Heart left ventricle (tissue), 16 donors: ENCODE results near the gene TRRAP. TPM values are rescaled to one million over a fixed set of nuclear protein-coding genes. Genes with fewer than 3 reads are reported as not detected.

ENCODE experiments used
- ATAC-seq, 4 donors: fragments of 200-7000 bp; cut with Tn5 transposase; one replicate each; pipeline ENCODE4 v1.9.1; 2020 to 2022; ENCODE audit warnings: moderate library complexity in 4 of 4, mild to moderate bottlenecking in 3 of 4, moderate number of reproducible peaks in 1 of 4
- DNase-seq, 5 donors: peaks; one replicate each; pipeline ENCODE4 v3.0.0-alpha.2; 2020
- H3K27ac ChIP-seq, 12 donors: fragments of 200-600 bp; sonication (generic) in 4 of 12; one replicate each; pipeline versions ENCODE4 v1.5.0 to v1.8.0; 2016 to 2022; ENCODE audit warnings: mild to moderate bottlenecking in 2 of 12
- H3K27me3 ChIP-seq, 9 donors: fragments of 200-600 bp; sonication (generic) in 2 of 9; one replicate each; pipeline versions ENCODE4 v1.5.1 to v1.8.0; 2016 to 2022; ENCODE audit warnings: mild to moderate bottlenecking in 3 of 9
- H3K36me3 ChIP-seq, 9 donors: fragments of 200-600 bp; sonication (generic) in 2 of 9; one replicate each; pipeline versions ENCODE4 v1.5.0 to v1.8.0; 2018 to 2022; ENCODE audit warnings: mild to moderate bottlenecking in 2 of 9
- H3K4me1 ChIP-seq, 12 donors: fragments of 200-600 bp; sonication (generic) in 4 of 12; one replicate each; pipeline versions ENCODE4 v1.5.0 to v1.8.0; 2016 to 2022; ENCODE audit warnings: mild to moderate bottlenecking in 3 of 12
- H3K4me3 ChIP-seq, 12 donors: fragments of 200-600 bp; sonication (generic) in 4 of 12; one replicate each; pipeline versions ENCODE4 v1.5.0 to v1.8.0; 2017 to 2022; ENCODE audit warnings: mild to moderate bottlenecking in 9 of 12, moderate library complexity in 4 of 12
- H3K9me3 ChIP-seq, 12 donors: fragments of 200-600 bp; sonication (generic) in 4 of 12; one replicate each; pipeline versions ENCODE4 v1.5.0 to v1.8.0; 2016 to 2022; ENCODE audit warnings: mild to moderate bottlenecking in 1 of 12
- CTCF ChIP-seq, 12 donors: fragments of 200-600 bp; sonication (generic) in 4 of 12; IDR thresholded peaks; one replicate each; pipeline versions ENCODE4 v1.5.0 to v1.8.0; 2018 to 2022; ENCODE audit warnings: antibody characterized with exemption in 12 of 12, mild to moderate bottlenecking in 5 of 12
- POLR2A ChIP-seq, 2 donors: fragments of 450-650 bp; IDR thresholded peaks; one replicate each; pipeline ENCODE4 v1.6.1; 2017; ENCODE audit warnings: antibody characterized with exemption in 2 of 2, mild to moderate bottlenecking in 2 of 2, moderate library complexity in 2 of 2
- WGBS, 4 donors: extraction: QIAGEN DNeasy Blood & Tissue Kit in 2 of 4; methylation state at CpG; one replicate each; pipeline versions ENCODE4 v1.1.5 to v1.1.7; 2013 to 2018; 5-methylcytosine and 5-hydroxymethylcytosine counted together
- intact Hi-C, 10 donors: fragments of 100-400 bp; cut with DNase I; formaldehyde crosslinking; loops; one replicate each; pipeline versions ENCODE4 v1.11.1 to v1.14.2; 2022
- polyA plus RNA-seq, 2 donors: library from polyadenylated mRNA; stranded (reverse); fragments of 200-250 nt; gene quantifications; one replicate each; pipeline ENCODE4 v1.2.3, GENCODE V29; 2013
- total RNA-seq, 9 donors: library from RNA; depleted of rRNA in 2 of 9; stranded (reverse); fragments of >200 nt in 2 of 9; fragmentation: NEBNext Ultra II Directional in 3 of 9; extraction: Animal tissue kit (Norgen Biotek cat#: 25700) in 3 of 9; gene quantifications; one replicate each; pipeline versions ENCODE4 v1.1.0 to v1.2.4, GENCODE V29; 2016 to 2023
- donor health status: ischemic (EF 13 %, LVEDD 7.1; RV severe dilation, severe dysfunction).
- donor health status: healthy with polysubstance abuse.
- donor health status: DM: no; HTN: yes; CAD: no.
- donor health status: DM: no; HTN: no; CAD: no.
- donor health status: ischemic (EF 25% LVEDD 6.9; RV normal size, moderate dysfunction).
- donor health status: ischemic (EF 25% LVEDD 5.7; RV mildly dilated, moderate dysfunction).
- donor health status: healthy.
- donor health status: DM: yes; HTN: yes; CAD: no.
- donor health status: ischemic (EF 35%, LVEDD 5.7; RV mildly dilated, moderate dysfunction).
- donor health status: nonischemic (EF 11% LVEDD 7.7; RV severe dilation, severe dysfunction).
- donor health status: DM: yes; HTN: yes; CAD: no.
- donor health status: PGD.
- donor health status: ischemic (EF 29% LVEDD 5.4; RV normal size, mild dysfunction).
- donor health status: nonischemic (EF 23%, LVEDD 6.1; RV moderate dilation, normal function).

TRRAP gene
- total and polyA plus RNA-seq, 11 donors = 9.2 to 29.6 (median 21.6) TPM

DNA sequence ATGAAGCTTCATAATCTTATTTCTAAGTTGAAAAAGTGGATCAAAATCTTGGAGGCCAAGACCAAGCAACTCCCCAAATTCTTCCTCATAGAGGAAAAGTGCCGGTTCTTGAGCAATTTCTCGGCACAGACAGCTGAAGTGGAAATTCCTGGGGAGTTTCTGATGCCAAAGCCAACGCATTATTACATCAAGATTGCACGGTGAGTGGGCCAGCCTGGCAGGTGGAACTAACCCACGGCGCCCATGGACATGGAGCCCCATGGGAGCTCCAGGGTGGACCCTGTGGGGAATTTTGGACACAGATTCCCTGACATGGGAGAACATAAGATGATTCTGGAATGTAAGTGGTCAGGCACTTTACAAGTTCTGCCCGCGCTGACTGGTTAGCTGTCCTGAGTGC is 125.9 kb downstream of the TRRAP start:
- no peak overlapping the region for H3K4me3 ChIP-seq
- DNase-seq = no peak
- no peaks in the 10 kb centered on the region for H3K4me1 ChIP-seq
- H3K27ac ChIP-seq = no peak overlapping the region
- H3K27me3 ChIP-seq = no peaks in the 10 kb centered on the region
- no peak for ATAC-seq
- TF ChIP-seq POLR2A (IDR thresholded peaks at IDR 0.05) (no peak), CTCF (IDR thresholded peaks at IDR 0.05) (no peak)
- intact Hi-C loops = no loop called here
- 89 to 95% (median 90%) methylated on average over 8 of the region's 8 CpGs for WGBS, 4 donors
- H3K9me3 ChIP-seq = no peaks in the 10 kb centered on the region
- H3K36me3 ChIP-seq = peaks cover 0 to 99% (median 94%) of the 10 kb centered on the region in 9 donors

DNA sequence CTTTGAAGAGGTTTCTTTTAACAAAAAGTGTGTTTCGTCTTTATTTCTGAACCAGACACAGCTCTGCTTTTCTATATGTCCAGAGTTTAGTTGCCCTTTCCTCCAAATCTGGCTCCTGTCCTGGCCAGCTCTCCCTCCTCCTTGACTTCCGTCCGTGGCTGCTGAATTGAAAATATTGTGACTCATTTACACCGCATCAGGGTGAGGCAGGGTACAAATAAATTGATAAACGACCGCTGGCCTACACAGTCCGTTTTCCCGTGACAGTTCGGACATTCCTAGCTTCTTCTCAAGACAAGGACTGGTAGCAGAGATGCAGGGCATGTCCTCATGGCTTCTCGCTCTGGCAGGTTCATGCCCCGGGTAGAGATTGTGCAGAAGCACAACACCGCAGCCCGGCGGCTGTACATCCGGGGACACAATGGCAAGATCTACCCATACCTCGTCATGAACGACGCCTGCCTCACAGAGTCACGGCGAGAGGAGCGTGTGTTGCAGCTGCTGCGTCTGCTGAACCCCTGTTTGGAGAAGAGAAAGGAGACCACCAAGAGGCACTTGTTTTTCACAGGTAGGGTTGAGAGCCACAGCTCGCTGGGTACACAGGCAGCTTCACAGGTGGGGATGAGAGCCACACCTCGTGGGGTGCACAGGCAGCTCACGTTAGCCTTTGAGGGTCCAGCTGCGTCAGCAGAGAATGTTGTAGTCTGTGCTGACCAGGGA is 126.6 kb downstream of the TRRAP start:
- Histone ChIP-seq H3K4me3 (no peak overlapping the region), H3K4me1 (no peaks in the 10 kb centered on the region), H3K27me3 (no peaks in the 10 kb centered on the region), H3K9me3 (no peaks in the 10 kb centered on the region), H3K36me3 (peaks cover 0 to 99% (median 92%) of the 10 kb centered on the region in 9 donors), H3K27ac (no peak overlapping the region)
- intact Hi-C loops = no loop called here
- DNase-seq = no peak
- TF ChIP-seq POLR2A (IDR thresholded peaks at IDR 0.05) (no peak), CTCF (IDR thresholded peaks at IDR 0.05) (no peak)
- no peak for ATAC-seq
- 93 to 94% (median 94%) methylated on average over 26 of the region's 26 CpGs for WGBS, 4 donors

- Histone ChIP-seq H3K4me1 (no peaks in the 10 kb centered on the region), H3K36me3 (peaks cover 0 to 99% (median 92%) of the 10 kb centered on the region in 9 donors), H3K27me3 (no peaks in the 10 kb centered on the region), H3K4me3 (no peak overlapping the region), H3K27ac (no peak overlapping the region), H3K9me3 (no peaks in the 10 kb centered on the region)
- DNase-seq (no peak), ATAC-seq (no peak)
- intact Hi-C loops = no loop called here
- TF ChIP-seq POLR2A (IDR thresholded peaks at IDR 0.05) (no peak), CTCF (IDR thresholded peaks at IDR 0.05) (no peak)
- 66 to 74% (median 71%) methylated on average over 15 of the region's 15 CpGs for WGBS, 4 donors
Observed at GRCh38 chr7:99005776-99006175, 127.4 kb downstream of the TRRAP start.

DNA sequence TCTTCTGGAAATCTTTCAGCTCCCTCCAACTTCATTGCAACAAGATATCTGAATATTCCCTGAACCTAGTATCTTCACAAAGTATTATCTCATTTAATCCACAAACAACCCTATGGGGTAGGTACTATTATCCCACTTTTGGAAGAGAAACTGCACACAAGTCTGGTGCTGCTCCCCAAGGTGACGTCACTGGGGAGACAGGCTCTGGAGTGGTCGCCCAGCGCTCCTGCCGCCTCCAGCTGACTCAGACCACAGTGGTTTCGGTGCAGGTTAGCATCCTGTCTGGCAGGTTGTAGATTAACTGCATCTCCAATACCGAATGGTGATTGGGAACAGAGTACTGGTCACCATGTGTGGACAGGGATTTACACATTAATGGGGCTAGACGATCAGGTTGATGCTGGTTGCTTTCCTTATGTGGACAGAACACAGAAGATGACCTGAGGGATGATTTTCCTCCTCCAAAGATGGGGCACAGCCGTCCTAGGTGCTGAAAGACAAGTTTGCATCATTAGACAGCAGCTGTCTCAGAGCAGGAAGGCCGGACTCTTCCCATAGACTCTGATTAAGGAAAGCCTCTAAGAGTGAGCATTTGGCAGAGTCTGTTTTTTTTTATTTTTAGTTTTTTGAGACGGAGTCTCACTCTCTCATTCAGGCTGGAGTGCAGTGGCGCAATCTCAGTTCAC is 128.6 kb downstream of the TRRAP start:
- no peaks in the 10 kb centered on the region for H3K9me3 ChIP-seq
- WGBS, 4 donors = 87 to 97% (median 93%) methylated on average over 9 to 11 of the region's 11 CpGs
- peaks cover 0 to 99% (median 96%) of the 10 kb centered on the region in 9 donors for H3K36me3 ChIP-seq
- no peaks in the 10 kb centered on the region for H3K27me3 ChIP-seq
- H3K4me3 ChIP-seq = no peak overlapping the region
- DNase-seq = no peak
- intact Hi-C loops = no loop called here
- TF ChIP-seq POLR2A (IDR thresholded peaks at IDR 0.05) = no peak
- no peak for TF ChIP-seq CTCF (IDR thresholded peaks at IDR 0.05)
- no peaks in the 10 kb centered on the region for H3K4me1 ChIP-seq
- no peak for ATAC-seq
- no peak overlapping the region for H3K27ac ChIP-seq
